IMR-90 (cell line): ENCODE results near the gene LRP3. TPM values are rescaled to one million over a fixed set of nuclear protein-coding genes. Genes with fewer than 3 reads are reported as not detected.

Experiments used
- ATAC-seq: fragments of 200-7000 bp; cut with Tn5 transposase; 2 replicates; pipeline ENCODE4 v1.9.1; 2020; ENCODE audit warnings: low read depth, mild to moderate bottlenecking, moderate library complexity
- BruUV-seq: library from RNA; stranded (reverse); fragments of 400-500 nt; replicated peaks from 2 replicates; lab custom pipeline; 2021; lab: Mats Ljungman, UMichigan
- CTCF ChIA-PET: fragments of 300-600 bp; formaldehyde crosslinking; extraction: SDS; loops from one replicate; lab custom pipeline; 2021; ENCODE audit warnings: antibody characterized with exemption; lab: Yijun Ruan, JAX
- POLR2A ChIA-PET: fragments of 300-600 bp; sonication (Branson Sonifier 250); formaldehyde crosslinking; loops from one replicate; lab custom pipeline; 2022; ENCODE audit warnings: antibody characterized with exemption; ENCODE audit not compliant: unreplicated experiment; lab: Charles Lee
- DNase-seq: peaks from one replicate; pipeline ENCODE4 v3.0.0; 2013
- H2AFZ ChIP-seq: replicated peaks from 2 replicates; pipeline ENCODE3; 2013; ENCODE audit warnings: low read length, mild to moderate bottlenecking; ENCODE audit not compliant: poor library complexity
- H2AK5ac ChIP-seq: 2 replicates; pipeline ENCODE4 v1.6.1; 2013; ENCODE audit warnings: low read depth, low read length, inconsistent platforms
- H2AK9ac ChIP-seq: replicated peaks from 2 replicates; pipeline ENCODE3; 2013; ENCODE audit warnings: mild to moderate bottlenecking, low read depth, low read length, moderate library complexity; ENCODE audit not compliant: poor library complexity
- H2BK120ac ChIP-seq: 2 replicates; pipeline ENCODE4 v1.6.1; 2013; ENCODE audit warnings: low read depth, low read length, inconsistent platforms
- H2BK15ac ChIP-seq: 3 replicates; pipeline ENCODE4 v1.6.1; 2013; ENCODE audit warnings: low read depth, low read length, inconsistent platforms
- H2BK20ac ChIP-seq: 2 replicates; pipeline ENCODE4 v1.6.1; 2013; ENCODE audit warnings: low read depth, mild to moderate bottlenecking, inconsistent platforms, low read length, moderate library complexity
- H2BK5ac ChIP-seq: 2 replicates; pipeline ENCODE4 v1.6.1; 2013; ENCODE audit warnings: mild to moderate bottlenecking, low read depth, low read length, inconsistent platforms; ENCODE audit not compliant: poor library complexity, severe bottlenecking
- H3K14ac ChIP-seq: replicated peaks from 2 replicates; pipeline ENCODE4 v1.6.1; 2013; ENCODE audit warnings: low read depth, low read length, inconsistent platforms
- H3K18ac ChIP-seq: 2 replicates; pipeline ENCODE4 v1.6.1; 2013; ENCODE audit warnings: low read depth, low read length, control low read depth
- H3K23ac ChIP-seq: 2 replicates; pipeline ENCODE4 v1.6.1; 2013; ENCODE audit warnings: low read depth, low read length, inconsistent platforms
- H3K27ac ChIP-seq: 2 replicates; pipeline ENCODE4 v1.5.1; 2013; ENCODE audit warnings: mild to moderate bottlenecking, control low read depth, low read length; ENCODE audit not compliant: insufficient read depth
- H3K27me3 ChIP-seq: 2 replicates; pipeline ENCODE4 v1.6.1; 2013; ENCODE audit warnings: low read length; ENCODE audit not compliant: control insufficient read depth, insufficient read depth
- H3K36me3 ChIP-seq: 2 replicates; pipeline ENCODE4 v1.6.1; 2013; ENCODE audit warnings: low read length, mixed read lengths; ENCODE audit not compliant: control insufficient read depth, insufficient read depth
- H3K4ac ChIP-seq: 2 replicates; pipeline ENCODE4 v1.6.1; 2013; ENCODE audit warnings: low read depth, low read length, inconsistent platforms
- H3K4me1 ChIP-seq: 2 replicates; pipeline ENCODE4 v1.6.1; 2013; ENCODE audit warnings: low read length, mixed read lengths; ENCODE audit not compliant: control insufficient read depth, insufficient read depth
- H3K4me2 ChIP-seq: 2 replicates; pipeline ENCODE4 v1.6.1; 2013; ENCODE audit warnings: low read depth, mild to moderate bottlenecking, control low read depth, low read length, moderate library complexity
- H3K4me3 ChIP-seq: 2 replicates; pipeline ENCODE4 v1.5.1; 2013; ENCODE audit warnings: low read depth, mild to moderate bottlenecking, control low read depth, low read length, moderate library complexity; ENCODE audit not compliant: insufficient read depth
- H3K56ac ChIP-seq: 2 replicates; pipeline ENCODE4 v1.6.1; 2013; ENCODE audit warnings: low read length, inconsistent platforms; ENCODE audit not compliant: insufficient read depth; ENCODE audit errors: extremely low read depth
- H3K79me1 ChIP-seq, 2 experiments: 2 replicates each; pipeline ENCODE4 v1.6.1; 2013; ENCODE audit warnings: low read length in 2 of 2, inconsistent platforms in 1 of 2, low read depth in 1 of 2
- H3K9ac ChIP-seq: 2 replicates; pipeline ENCODE4 v1.6.1; 2013; ENCODE audit warnings: low read depth, low read length, control low read depth
- H3K9me1 ChIP-seq: 2 replicates; pipeline ENCODE4 v1.6.1; 2013; ENCODE audit warnings: low read length, inconsistent platforms; ENCODE audit not compliant: insufficient read depth
- H3K9me3 ChIP-seq: 2 replicates; pipeline ENCODE4 v1.6.1; 2013; ENCODE audit warnings: low read length; ENCODE audit not compliant: control insufficient read depth, insufficient read depth
- H4K20me1 ChIP-seq: 2 replicates; pipeline ENCODE4 v1.6.1; 2013; ENCODE audit warnings: low read length, inconsistent platforms; ENCODE audit not compliant: insufficient read depth
- H4K5ac ChIP-seq: 2 replicates; pipeline ENCODE4 v1.6.1; 2013; ENCODE audit warnings: mild to moderate bottlenecking, low read depth, low read length, control low read depth
- H4K8ac ChIP-seq, 2 experiments: 2 replicates each; pipeline ENCODE4 v1.6.1; 2013; ENCODE audit warnings: low read depth in 2 of 2, low read length in 2 of 2, control low read depth in 1 of 2, inconsistent platforms in 1 of 2
- H4K91ac ChIP-seq: 2 replicates; pipeline ENCODE4 v1.6.1; 2013; ENCODE audit warnings: low read depth, low read length, inconsistent platforms; ENCODE audit not compliant: insufficient read depth
- CEBPB ChIP-seq: IDR thresholded peaks from 2 replicates; pipeline ENCODE4 v1.6.1; 2012; ENCODE audit warnings: low read depth, low read length, improper control_type of control experiment
- CTCF ChIP-seq: conservative IDR thresholded peaks from 2 replicates; pipeline ENCODE4 v1.5.1; 2012; ENCODE audit warnings: mild to moderate bottlenecking, low read depth, low read length, improper control_type of control experiment
- FOS ChIP-seq: fragments of 150-350 bp; IDR thresholded peaks from 2 replicates; pipeline ENCODE4 v1.6.1; 2016; ENCODE audit warnings: low read depth, low read length
- MAFK ChIP-seq: IDR thresholded peaks from 2 replicates; pipeline ENCODE4 v1.6.1; 2012; ENCODE audit warnings: low read depth, low read length, improper control_type of control experiment
- MAZ ChIP-seq: IDR thresholded peaks from 2 replicates; pipeline ENCODE4 v1.6.1; 2012; ENCODE audit warnings: low read depth, mild to moderate bottlenecking, low read length, improper control_type of control experiment, moderate library complexity, borderline replicate concordance
- MXI1 ChIP-seq: IDR thresholded peaks from 2 replicates; pipeline ENCODE4 v1.6.1; 2012; ENCODE audit warnings: low read depth, mild to moderate bottlenecking, low read length, moderate library complexity, borderline replicate concordance
- NFE2L2 ChIP-seq: fragments of 150-350 bp; IDR thresholded peaks from 2 replicates; pipeline ENCODE4 v1.6.1; 2016; ENCODE audit warnings: low read depth, mild to moderate bottlenecking, low read length
- RAD21 ChIP-seq: IDR thresholded peaks from 2 replicates; pipeline ENCODE4 v1.6.1; 2012; ENCODE audit warnings: low read length, improper control_type of control experiment
- RCOR1 ChIP-seq: IDR thresholded peaks from 2 replicates; pipeline ENCODE4 v1.6.1; 2012; ENCODE audit warnings: mild to moderate bottlenecking, low read length, improper control_type of control experiment; ENCODE audit not compliant: insufficient replicate concordance
- SMC3 ChIP-seq: fragments of 150-350 bp; IDR thresholded peaks from 2 replicates; pipeline ENCODE4 v1.6.1; 2016; ENCODE audit warnings: low read depth, mild to moderate bottlenecking, antibody characterized with exemption, low read length, moderate library complexity
- WGBS, 2 experiments: methylation state at CpG; one replicate each; pipeline versions ENCODE4 v1.1.5 to v1.1.7; 2013; ENCODE audit warnings: missing lambda C conversion rate in 2 of 2; ENCODE audit not compliant: insufficient read length in 1 of 2; ENCODE audit errors: extremely low coverage in 2 of 2; 5-methylcytosine and 5-hydroxymethylcytosine counted together
- dilution Hi-C: fragments of 300-500 bp; cut with HindIII; formaldehyde crosslinking; loops from one replicate; pipeline ENCODE4 v1.14.3; 2018; ENCODE audit warnings: low sequenced_read_pairs; ENCODE audit not compliant: unreplicated experiment
- in situ Hi-C: fragments of 300-500 bp; cut with MboI; formaldehyde crosslinking; loops from 3 replicates; pipeline ENCODE4 v1.14.3; 2019; ENCODE audit warnings: low sequenced_read_pairs, inconsistent platforms, mixed read lengths
- intact Hi-C: fragments of 100-400 bp; cut with micrococcal nuclease; formaldehyde crosslinking; loops from 2 replicates; pipeline ENCODE4 v1.10.0; 2022
- polyA plus RNA-seq, 3 experiments: library from polyadenylated mRNA; depleted of rRNA; stranded (reverse); fragments of >200 nt; gene quantifications; 2 replicates each; pipeline ENCODE4 v1.2.3, GENCODE V29; 2012; ENCODE audit warnings: low replicate concordance in 1 of 3
- total RNA-seq: library from RNA; depleted of rRNA; stranded (reverse); fragments of >200 nt; gene quantifications from 2 replicates; pipeline ENCODE4 v1.2.3, GENCODE V29; 2012

The LRP3 gene
- total and polyA plus RNA-seq, 2 of the 4 experiments (the other 2 are of a cell fraction), result 8.4 to 20.2 TPM

- no peak overlapping the region for H3K9ac ChIP-seq
- H3K4ac ChIP-seq, result no peak overlapping the region
- H3K4me1 ChIP-seq, result no peaks in the 10 kb centered on the region
- no peak overlapping the region for H2BK120ac ChIP-seq
- no peak overlapping the region for H2AFZ ChIP-seq
- no peak overlapping the region for H2BK20ac ChIP-seq
- H3K36me3 ChIP-seq, result no peaks in the 10 kb centered on the region
- no TSS peak for BruUV-seq
- H4K5ac ChIP-seq, result no peak overlapping the region
- CTCF ChIA-PET, result no interaction called here
- H3K4me3 ChIP-seq, result no peak overlapping the region
- H3K23ac ChIP-seq, result no peak overlapping the region
- no peak overlapping the region for H3K4me2 ChIP-seq
- no peaks in the 10 kb centered on the region for H4K20me1 ChIP-seq
- H3K18ac ChIP-seq, result no peak overlapping the region
- in situ Hi-C loops (no loop called here), intact Hi-C loops (no loop called here), dilution Hi-C loops (no loop called here)
- no peak for TF ChIP-seq CEBPB
- no peak for TF ChIP-seq MAFK
- no peak for TF ChIP-seq MAZ
- TF ChIP-seq RAD21, result no peak
- TF ChIP-seq NFE2L2, result no peak
- TF ChIP-seq SMC3, result no peak
- no peak for TF ChIP-seq FOS
- TF ChIP-seq MXI1, result no peak
- no peak for TF ChIP-seq RCOR1
- no peak for TF ChIP-seq CTCF
- peaks cover 7% of the 10 kb centered on the region; the same call in 1 of the 2 replicates for H3K27me3 ChIP-seq
- no peaks in the 10 kb centered on the region for H3K79me1 ChIP-seq
- H3K56ac ChIP-seq, result no peak overlapping the region
- H3K9me1 ChIP-seq, result 0 out of 2 replicates have a peak, but pooled peaks cover 12% of the 10 kb centered on the region
- no peak overlapping the region for H3K27ac ChIP-seq
- POLR2A ChIA-PET, result no interaction called here
- no peak overlapping the region for H2BK15ac ChIP-seq
- DNase-seq (no peak), ATAC-seq (no peak)
- H4K8ac ChIP-seq, result no peak overlapping the region
- H3K9me3 ChIP-seq, result no peaks in the 10 kb centered on the region
- no peak overlapping the region for H2AK5ac ChIP-seq
- no peak overlapping the region for H2AK9ac ChIP-seq
- H3K14ac ChIP-seq, result no peak overlapping the region
- H4K91ac ChIP-seq, result no peak overlapping the region
- 100% methylated on average over 1 of the region's 8 CpGs; no CpG with 5 or more reads in 1 of the 2 experiments for WGBS, 2 experiments
- no peak overlapping the region for H2BK5ac ChIP-seq
These were observed 54.0 kb downstream of the LRP3 start for GRCh38 chr19:33248104-33248503.
